ENCODE results near the gene SLFN12L. TPM values are rescaled to one million over a fixed set of nuclear protein-coding genes. Genes with fewer than 3 reads are reported as not detected.
A peak's percentile ranks its signal among the peaks of the same experiment; 100 is the strongest.
"Not testable (repeated sequence)": the region's sequence is repeated elsewhere in the genome, so short reads cannot be mapped to it uniquely, and the experiment has no call there.

SLFN12L gene
- total and polyA plus RNA-seq, 10 donors: 0.39 to 39.5 (median 30.8) TPM

DNA sequence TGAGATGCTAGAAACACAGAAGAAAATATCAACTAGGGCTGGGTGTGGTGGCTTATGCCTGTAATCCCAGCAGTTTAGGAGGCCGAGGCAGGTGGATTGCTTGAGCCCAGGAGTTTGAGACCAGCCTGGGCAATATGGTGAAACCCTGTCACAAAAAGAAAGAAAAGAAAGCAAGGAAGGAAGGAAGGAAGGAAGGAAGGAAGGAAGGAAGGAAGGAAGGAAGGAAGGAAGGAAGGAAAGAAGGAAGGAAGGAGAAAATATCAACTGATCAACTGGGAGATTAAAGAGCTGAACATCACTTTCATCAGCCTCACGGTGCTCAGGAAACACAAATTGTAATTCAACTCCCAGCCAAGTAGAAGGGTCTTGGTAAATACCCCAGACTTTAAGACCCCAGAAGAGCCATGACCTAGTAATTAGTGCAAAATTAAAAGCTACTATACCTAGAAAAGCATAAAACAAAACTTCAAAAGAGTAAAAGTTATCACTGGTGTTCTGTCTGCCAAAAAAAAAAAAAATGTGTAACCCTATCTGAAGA lies 61.1 kb downstream of the SLFN12L start:
- 59 to 73% (median 69%) methylated on average over 2 of the region's 2 CpGs for WGBS, 5 donors

DNA sequence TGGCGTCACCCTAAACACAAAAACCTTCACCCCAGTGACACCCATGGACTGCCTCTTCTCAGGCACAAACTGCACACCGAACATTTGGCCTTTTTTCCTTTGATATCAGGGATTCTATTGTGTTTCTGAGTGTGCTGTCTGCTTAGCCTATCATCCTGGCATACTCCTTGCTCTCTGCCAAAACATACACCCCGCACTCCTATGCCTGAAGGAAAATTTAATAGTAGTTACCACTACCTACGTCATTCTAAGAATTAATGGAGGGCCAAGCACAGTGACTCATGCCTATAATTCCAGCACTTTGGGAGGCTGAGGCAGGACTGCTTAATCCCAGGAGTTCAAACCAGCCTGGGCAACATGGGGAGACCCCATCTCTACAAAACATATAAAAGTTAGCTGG lies 69.0 kb downstream of the SLFN12L start:
- DNase-seq: no peak
- Histone ChIP-seq H3K27me3 (replicated peaks in 1 of 7) (peaks cover 0 to under 1% (median 0%) of the 10 kb centered on the region in 7 donors), H3K27ac (peak overlapping the region in 1 of 8 donors; percentile 51), H3K36me3 (peaks cover 0 to under 1% (median 0%) of the 10 kb centered on the region in 6 donors), H3K4me1 (peaks cover 0 to 13% (median 0%) of the 10 kb centered on the region in 6 donors), H3K4me3 (no peak overlapping the region), H3K9me3 (peaks cover 0 to 12% (median 0%) of the 10 kb centered on the region in 8 donors)
- TF ChIP-seq, protein P1, sequence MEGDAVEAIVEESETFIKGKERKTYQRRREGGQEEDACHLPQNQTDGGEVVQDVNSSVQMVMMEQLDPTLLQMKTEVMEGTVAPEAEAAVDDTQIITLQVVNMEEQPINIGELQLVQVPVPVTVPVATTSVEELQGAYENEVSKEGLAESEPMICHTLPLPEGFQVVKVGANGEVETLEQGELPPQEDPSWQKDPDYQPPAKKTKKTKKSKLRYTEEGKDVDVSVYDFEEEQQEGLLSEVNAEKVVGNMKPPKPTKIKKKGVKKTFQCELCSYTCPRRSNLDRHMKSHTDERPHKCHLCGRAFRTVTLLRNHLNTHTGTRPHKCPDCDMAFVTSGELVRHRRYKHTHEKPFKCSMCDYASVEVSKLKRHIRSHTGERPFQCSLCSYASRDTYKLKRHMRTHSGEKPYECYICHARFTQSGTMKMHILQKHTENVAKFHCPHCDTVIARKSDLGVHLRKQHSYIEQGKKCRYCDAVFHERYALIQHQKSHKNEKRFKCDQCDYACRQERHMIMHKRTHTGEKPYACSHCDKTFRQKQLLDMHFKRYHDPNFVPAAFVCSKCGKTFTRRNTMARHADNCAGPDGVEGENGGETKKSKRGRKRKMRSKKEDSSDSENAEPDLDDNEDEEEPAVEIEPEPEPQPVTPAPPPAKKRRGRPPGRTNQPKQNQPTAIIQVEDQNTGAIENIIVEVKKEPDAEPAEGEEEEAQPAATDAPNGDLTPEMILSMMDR (IDR thresholded peaks at IDR 0.05 in 8 of 11, conservative IDR thresholded peaks at IDR 0.05 in 3 of 11): no peak
- TF ChIP-seq POLR2AphosphoS5 (IDR thresholded peaks at IDR 0.05) (no peak), POLR2A (IDR thresholded peaks at IDR 0.05) (no peak)
- intact Hi-C loops (cut with DNase I; ENCODE audit: low total_unique reads): no loop called here
- WGBS, 5 donors: 86 to 93% (median 89%) methylated on average over 4 of the region's 4 CpGs

More for the DNA sequence above, 61.1 kb downstream of the SLFN12L start:
- DNase-seq: no peak
- TF ChIP-seq POLR2AphosphoS5 (IDR thresholded peaks at IDR 0.05): no peak
- Histone ChIP-seq H3K4me3 (no peak overlapping the region), H3K27ac (no peak overlapping the region), H3K4me1 (no peaks in the 10 kb centered on the region), H3K36me3 (peaks cover 0 to 29% (median 4%) of the 10 kb centered on the region in 6 donors), H3K27me3 (replicated peaks in 1 of 7) (no peaks in the 10 kb centered on the region), H3K9me3 (peaks cover 0 to 12% (median 0%) of the 10 kb centered on the region in 8 donors)
- intact Hi-C loops (cut with DNase I; ENCODE audit: low total_unique reads): no loop called here

DNA sequence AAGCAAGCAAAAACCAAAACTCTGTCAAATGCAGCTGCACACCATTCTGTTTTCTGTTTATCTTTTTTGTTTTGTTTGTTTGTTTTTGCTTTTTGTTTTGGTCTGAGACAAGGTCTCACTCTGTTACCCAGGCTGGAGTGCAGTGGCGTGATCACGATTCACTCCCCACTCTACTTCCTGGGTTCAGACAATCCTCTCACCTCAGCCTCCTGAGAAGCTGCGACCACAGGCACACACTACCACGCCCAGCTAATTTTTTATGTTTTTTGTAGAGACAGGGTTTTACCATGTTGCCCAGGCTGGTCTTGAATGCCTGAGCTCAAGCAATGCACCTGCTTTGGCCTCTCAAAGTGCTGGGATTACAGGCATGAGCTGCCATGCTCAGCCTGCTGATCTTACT lies 69.7 kb downstream of the SLFN12L start:
- H3K4me1 ChIP-seq: peaks cover 0 to 13% (median 0%) of the 10 kb centered on the region in 6 donors
- H3K27ac ChIP-seq: peak overlapping the region in 2 of 8 donors; percentile 23 to 51
- peaks cover 0 to 4% (median 0%) of the 10 kb centered on the region in 7 donors for H3K27me3 ChIP-seq (replicated peaks in 1 of 7)
- peaks cover 0 to 12% (median 0%) of the 10 kb centered on the region in 8 donors for H3K9me3 ChIP-seq
- intact Hi-C loops (cut with DNase I; ENCODE audit: low total_unique reads): no loop called here
- WGBS, 5 donors: 58 to 83% (median 70%) methylated on average over 4 of the region's 4 CpGs
- TF ChIP-seq POLR2AphosphoS5 (IDR thresholded peaks at IDR 0.05) (peak in 1 of 3 donors; percentile 21), POLR2A (IDR thresholded peaks at IDR 0.05) (no peak)
- no peak overlapping the region for H3K4me3 ChIP-seq
- no peak for DNase-seq
- H3K36me3 ChIP-seq: no peaks in the 10 kb centered on the region

DNA sequence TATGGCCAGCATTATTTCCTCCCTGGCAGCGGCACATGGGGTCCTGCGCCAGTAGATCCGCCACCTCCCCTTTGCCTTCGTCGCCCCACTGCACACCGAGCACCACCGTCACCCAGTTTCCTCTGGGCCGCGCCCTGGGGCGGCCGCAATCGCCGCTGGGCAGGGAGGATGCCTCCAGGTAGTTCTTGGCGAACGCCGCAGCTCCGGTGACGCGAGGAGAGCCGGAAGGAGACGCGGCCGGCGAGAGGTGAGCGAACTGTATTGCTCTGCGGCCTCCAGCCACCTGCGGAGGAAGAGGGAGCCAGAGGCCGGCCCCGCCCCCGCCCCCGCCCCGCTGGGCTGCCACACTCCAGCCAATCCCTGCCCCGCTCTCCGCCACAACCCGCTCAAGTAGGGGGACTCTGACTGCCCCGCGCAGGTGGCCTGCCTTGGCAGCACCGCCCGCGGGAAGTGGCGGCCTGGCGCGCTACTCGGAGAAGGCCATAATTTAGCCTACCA lies 77.1 kb downstream of the SLFN12L start:
- Histone ChIP-seq H3K36me3 (no peaks in the 10 kb centered on the region), H3K9me3 (no peaks in the 10 kb centered on the region), H3K27ac (peak overlapping the region in 6 of 8 donors; percentile 13 to 72 (median 56)), H3K4me1 (peaks cover 3 to 17% (median 6%) of the 10 kb centered on the region in 6 donors), H3K4me3 (peak overlapping the region in 7 of 8 donors; percentile 27 to 63 (median 31)), H3K27me3 (replicated peaks in 1 of 7) (peaks cover 0 to 11% (median 0%) of the 10 kb centered on the region in 7 donors)
- peak; percentile 95 for DNase-seq
- peak; percentile 78 to 84 (median 82) for TF ChIP-seq POLR2AphosphoS5 (IDR thresholded peaks at IDR 0.05)
- TF ChIP-seq, protein P1 (IDR thresholded peaks at IDR 0.05 in 8 of 11, conservative IDR thresholded peaks at IDR 0.05 in 3 of 11): no peak
- TF ChIP-seq POLR2A (IDR thresholded peaks at IDR 0.05): peak in 1 of 3 donors; percentile 27
- intact Hi-C loops (cut with DNase I; ENCODE audit: low total_unique reads): no loop called here
- WGBS, 5 donors: 6 to 16% (median 12%) methylated on average over 35 to 44 of the region's 44 CpGs

DNA sequence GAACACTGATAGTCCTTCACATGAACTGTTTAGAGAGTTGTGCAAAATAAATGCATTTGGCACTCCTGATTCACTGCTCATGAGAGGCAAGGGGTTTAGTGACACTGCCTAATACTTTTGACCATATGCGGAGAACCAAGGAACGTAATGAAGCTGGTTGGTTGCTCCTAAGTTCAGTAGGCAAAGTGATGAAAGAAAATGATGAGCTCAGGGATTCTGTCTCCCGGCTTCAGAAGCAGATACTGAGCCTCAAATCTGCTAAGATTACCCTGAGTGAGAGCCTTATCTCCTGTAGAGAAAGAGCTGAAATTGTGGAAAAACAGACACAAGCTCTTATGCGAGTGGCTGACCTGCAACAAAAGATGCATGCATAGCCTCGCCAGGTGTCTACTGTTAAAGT lies 83.4 kb downstream of the SLFN12L start:
- H3K4me3 ChIP-seq; intact Hi-C loops (cut with DNase I; ENCODE audit: low total_unique reads); H3K27ac ChIP-seq; H3K9me3 ChIP-seq; H3K36me3 ChIP-seq; H3K27me3 ChIP-seq (replicated peaks in 1 of 7); DNase-seq: not testable (repeated sequence)
- peaks cover 0 to 11% (median 8%) of the 10 kb centered on the region in 6 donors for H3K4me1 ChIP-seq
- WGBS, 5 donors: 89 to 98% (median 96%) methylated on average over 5 of the region's 5 CpGs

Data from spleen (tissue), 11 donors.